HUES6 (cell line): ENCODE measurements around the gene JAM3.

Experiments
- H3K27ac ChIP-seq: 2 replicates; pipeline ENCODE4 v1.7.0; 2013; ENCODE audit warnings: low read depth, mild to moderate bottlenecking, low read length, inconsistent platforms
- H3K27me3 ChIP-seq: 2 replicates; pipeline ENCODE4 v1.6.1; 2013; ENCODE audit warnings: low read length; ENCODE audit not compliant: control insufficient read depth, insufficient read depth
- H3K36me3 ChIP-seq: 2 replicates; pipeline ENCODE4 v1.6.1; 2013; ENCODE audit warnings: low read length; ENCODE audit not compliant: control insufficient read depth, insufficient read depth
- H3K4me1 ChIP-seq: 2 replicates; pipeline ENCODE4 v1.6.1; 2013; ENCODE audit warnings: low read length; ENCODE audit not compliant: control insufficient read depth, insufficient read depth
- H3K4me3 ChIP-seq: 2 replicates; pipeline ENCODE4 v1.5.1; 2013; ENCODE audit warnings: low read depth, low read length
- H3K9ac ChIP-seq: one replicate; pipeline ENCODE4 v1.6.1; 2013; ENCODE audit warnings: mild to moderate bottlenecking, low read length
- H3K9me3 ChIP-seq: 2 replicates; pipeline ENCODE4 v1.6.1; 2013; ENCODE audit warnings: low read depth, low read length; ENCODE audit not compliant: control insufficient read depth, insufficient read depth

Gene JAM3

DNA sequence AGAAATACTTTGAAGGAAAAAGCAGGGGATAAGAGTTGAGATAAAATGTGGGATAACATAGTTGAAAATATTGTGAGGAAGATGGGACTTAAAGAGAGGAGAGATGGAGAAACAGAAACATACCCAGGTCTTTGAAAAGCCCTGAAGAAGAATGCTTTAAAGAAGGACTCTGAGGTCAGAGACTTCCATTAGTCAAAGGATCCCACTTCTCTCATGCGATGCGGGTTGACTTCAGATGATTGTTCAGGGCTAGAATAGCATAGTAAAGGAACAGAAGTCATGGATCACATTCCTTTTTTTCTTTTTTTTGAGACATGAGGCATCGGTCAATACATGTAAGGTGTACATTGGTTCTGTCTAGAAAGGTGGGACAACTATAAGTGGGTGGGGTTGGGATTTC is 3.5 kb upstream of the JAM3 start:
- Histone ChIP-seq H3K4me3 (no peak overlapping the region), H3K9me3 (no peaks in the 10 kb centered on the region), H3K9ac (no peak overlapping the region), H3K27ac (no peak overlapping the region), H3K36me3 (no peaks in the 10 kb centered on the region), H3K27me3 (peaks cover 6% of the 10 kb centered on the region), H3K4me1 (peaks cover 17% of the 10 kb centered on the region)

DNA sequence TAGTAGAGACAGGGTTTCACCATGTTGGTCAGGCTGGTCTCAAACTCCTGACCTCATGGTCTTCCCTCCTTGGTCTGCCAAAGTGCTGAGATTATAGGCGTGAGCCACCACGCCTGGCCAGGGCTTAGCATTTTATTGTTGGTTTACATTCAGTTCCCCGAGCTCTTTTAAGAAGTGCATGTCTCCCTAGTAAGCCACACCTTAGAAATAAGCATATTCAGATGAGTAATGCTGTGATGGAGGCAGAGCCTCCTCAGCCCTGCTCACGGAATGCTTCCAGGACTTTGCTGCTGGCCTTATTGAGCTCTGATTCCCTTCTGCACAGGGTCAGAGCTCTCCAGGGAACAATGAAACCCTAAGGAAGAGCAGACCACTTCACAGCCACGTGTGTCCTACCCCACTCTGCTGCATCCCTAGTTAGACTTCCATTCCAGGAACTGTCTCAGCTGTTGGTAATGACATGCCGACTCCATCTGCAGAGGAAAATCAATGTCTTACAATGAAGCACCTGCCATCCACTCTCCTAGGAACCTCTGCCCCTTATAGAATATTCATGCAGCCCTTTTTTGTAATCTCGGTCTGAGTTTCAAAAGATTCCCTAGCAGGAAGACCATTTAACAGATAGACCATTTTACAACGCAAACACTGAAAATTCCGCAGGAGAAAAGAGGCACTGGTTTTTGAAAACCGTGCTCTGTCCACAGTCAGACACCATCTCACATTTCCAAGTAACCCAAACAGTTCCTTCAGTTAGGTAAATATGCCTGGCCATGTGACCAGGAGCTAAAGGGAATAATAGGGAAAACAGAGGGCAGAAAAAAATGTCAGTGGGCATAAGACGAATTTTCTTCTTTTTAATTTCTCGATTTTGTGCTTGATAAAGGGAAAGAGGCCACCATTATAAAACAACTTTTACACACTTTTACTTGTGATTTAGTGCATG is 1.7 kb upstream of the JAM3 start:
- Histone ChIP-seq H3K36me3 (no peaks in the 10 kb centered on the region), H3K9me3 (no peaks in the 10 kb centered on the region), H3K27ac (no peak overlapping the region), H3K4me3 (no peak overlapping the region), H3K27me3 (peaks cover 6% of the 10 kb centered on the region), H3K9ac (no peak overlapping the region), H3K4me1 (peaks cover 26% of the 10 kb centered on the region)

DNA sequence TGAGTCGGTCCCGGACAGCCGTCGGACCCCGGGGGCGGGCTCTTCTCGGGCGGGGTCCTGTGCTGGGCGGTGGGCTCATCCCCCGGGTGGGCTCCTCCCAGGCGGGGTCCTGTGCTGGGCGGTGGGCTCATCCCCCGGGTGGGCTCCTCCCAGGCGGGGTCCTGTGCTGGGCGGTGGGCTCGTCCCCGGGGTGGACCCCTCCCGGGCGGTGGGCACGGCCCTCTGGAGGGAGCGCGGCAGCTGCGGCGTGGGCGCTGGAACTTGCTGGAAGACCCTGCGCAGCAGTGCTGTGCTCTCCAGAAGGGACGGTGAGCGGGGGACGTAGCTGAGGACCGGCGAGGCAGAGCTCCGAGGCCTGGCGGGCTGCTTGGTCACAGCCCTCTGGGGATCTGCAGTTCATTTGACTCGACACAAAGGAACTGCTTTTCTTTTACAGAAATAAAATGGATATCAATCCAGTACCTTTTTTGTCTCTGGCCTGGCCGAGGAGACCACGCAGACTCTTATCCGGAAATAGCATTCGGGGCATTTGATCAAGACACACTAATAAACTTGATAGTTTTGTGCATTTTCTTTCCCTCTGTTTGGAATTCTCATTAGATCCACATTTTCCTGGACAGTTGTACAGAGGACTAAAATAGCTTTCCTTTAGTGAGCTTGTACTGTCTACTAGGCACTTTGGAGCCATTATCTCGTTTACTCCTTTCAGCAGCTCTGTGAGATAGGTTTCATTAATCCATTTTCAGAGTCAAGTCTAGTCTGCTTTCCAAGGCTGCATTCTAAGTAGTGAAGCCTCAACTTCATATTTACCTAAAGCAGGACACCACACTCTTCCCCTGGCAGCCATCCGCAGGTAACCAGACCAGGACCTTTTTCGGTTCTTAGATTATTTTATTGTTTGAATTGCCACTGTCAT is 812 bp downstream of the JAM3 start:
- no peak overlapping the region for H3K27ac ChIP-seq
- H3K36me3 ChIP-seq = no peaks in the 10 kb centered on the region
- H3K4me1 ChIP-seq = peaks cover 34% of the 10 kb centered on the region
- peaks cover 6% of the 10 kb centered on the region for H3K27me3 ChIP-seq
- H3K9me3 ChIP-seq = no peaks in the 10 kb centered on the region
- peak overlapping the region; percentile 21 for H3K9ac ChIP-seq
- H3K4me3 ChIP-seq = peak overlapping the region; percentile 88

DNA sequence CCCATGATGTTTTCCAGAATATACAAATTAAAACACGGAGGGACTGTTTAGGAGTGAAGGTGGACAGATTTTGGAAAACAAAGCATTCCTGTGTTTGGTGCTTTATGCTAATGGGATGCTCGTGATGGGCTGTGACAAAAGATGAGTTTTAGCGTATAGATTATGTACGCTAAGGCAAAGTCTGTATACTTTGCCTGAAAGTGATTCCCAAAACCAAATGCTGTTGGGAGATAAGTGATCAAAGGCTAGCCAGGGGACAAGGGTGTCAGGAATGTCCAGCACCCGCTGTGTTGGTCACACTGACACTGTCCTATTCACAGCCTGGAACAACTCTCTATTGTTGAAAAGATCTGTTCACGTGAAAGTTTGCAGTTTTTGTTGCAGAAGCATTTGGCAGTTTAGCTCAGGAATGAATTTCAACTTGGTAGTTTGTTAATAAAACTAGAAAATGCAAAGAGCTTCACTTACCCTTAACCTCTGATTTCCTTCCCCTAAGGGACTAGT is 1.5 kb downstream of the JAM3 start:
- Histone ChIP-seq H3K9me3 (no peaks in the 10 kb centered on the region), H3K4me3 (peak overlapping the region; percentile 88), H3K36me3 (no peaks in the 10 kb centered on the region), H3K9ac (no peak overlapping the region), H3K27me3 (peaks cover 6% of the 10 kb centered on the region), H3K4me1 (peaks cover 34% of the 10 kb centered on the region), H3K27ac (no peak overlapping the region)

DNA sequence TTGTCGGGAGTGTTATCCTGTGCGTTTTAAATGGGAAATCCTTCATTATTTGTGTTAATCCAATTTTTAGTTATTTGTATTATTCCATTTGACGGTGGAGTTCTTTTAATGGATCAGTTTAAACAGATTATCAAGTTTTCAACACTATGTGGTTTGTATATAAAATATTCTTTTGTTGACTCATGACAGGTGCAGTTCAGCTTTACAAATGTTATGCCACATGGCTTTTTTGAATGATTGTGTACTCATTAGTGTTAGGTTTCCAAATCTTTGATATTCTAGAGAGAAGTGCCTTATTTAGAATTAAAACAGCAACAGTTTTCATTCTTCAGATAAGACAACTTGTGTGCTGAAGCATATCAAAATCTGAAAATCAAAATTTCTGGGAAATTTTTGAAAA is 2.4 kb downstream of the JAM3 start:
- Histone ChIP-seq H3K27me3 (peaks cover 6% of the 10 kb centered on the region), H3K9me3 (no peaks in the 10 kb centered on the region), H3K4me3 (no peak overlapping the region), H3K9ac (no peak overlapping the region), H3K4me1 (peaks cover 33% of the 10 kb centered on the region), H3K27ac (no peak overlapping the region), H3K36me3 (no peaks in the 10 kb centered on the region)

DNA sequence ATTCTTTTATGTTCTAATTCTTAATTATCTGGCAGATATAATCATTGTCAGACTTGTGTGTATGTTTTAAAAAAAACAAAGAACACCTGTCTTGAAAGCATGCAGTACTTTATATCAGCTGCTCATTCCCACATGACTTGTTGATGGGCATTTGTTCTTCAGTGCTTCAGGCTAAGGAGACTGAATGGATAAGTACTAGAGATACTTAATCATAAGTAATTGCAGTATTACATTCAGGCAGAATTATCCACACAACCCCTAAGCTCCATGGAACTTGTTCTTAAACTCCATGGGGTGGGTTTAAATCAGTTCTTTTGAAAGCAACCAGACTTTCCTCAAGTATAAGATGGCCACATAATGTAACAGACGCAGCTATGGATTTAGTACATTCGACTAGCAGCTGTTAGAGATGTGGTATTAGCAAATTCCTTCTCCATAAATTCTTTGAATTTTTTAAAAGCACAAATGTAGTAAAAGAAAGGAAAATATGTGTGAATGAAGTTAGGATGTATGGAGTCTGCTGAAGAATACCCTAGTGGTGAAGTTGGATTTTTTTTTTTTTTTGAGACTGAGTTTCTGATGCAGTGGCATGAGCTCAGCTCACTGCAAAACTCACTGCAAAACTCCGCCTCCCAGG is 3.0 kb downstream of the JAM3 start:
- Histone ChIP-seq H3K9me3 (no peaks in the 10 kb centered on the region), H3K36me3 (no peaks in the 10 kb centered on the region), H3K4me3 (no peak overlapping the region), H3K4me1 (peaks cover 31% of the 10 kb centered on the region), H3K27ac (no peak overlapping the region), H3K9ac (no peak overlapping the region), H3K27me3 (peaks cover 6% of the 10 kb centered on the region)

DNA sequence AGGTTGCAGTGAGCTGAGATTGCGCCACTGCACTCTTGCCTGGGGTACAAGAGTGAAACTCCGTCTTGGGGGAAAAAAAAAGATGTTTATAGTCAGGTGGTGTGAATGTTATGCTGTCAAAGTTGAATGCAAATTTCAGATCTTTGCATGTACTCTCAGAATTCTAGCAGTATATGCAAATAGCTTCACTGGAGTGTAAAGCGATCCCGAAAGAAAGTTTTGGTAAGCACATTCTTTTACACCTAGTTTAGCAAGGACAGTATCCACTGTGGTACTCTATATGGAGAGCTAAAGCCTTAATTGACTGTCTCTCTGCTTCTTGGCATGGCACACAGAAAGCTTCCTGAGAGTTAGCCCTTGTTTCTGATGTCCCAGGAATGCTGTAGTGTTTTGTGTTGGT is 4.0 kb downstream of the JAM3 start:
- H3K9me3 ChIP-seq = no peaks in the 10 kb centered on the region
- H3K27me3 ChIP-seq = peaks cover 6% of the 10 kb centered on the region; the same call in 1 of the 2 replicates
- H3K36me3 ChIP-seq = no peaks in the 10 kb centered on the region
- no peak overlapping the region for H3K27ac ChIP-seq
- H3K9ac ChIP-seq = no peak overlapping the region
- H3K4me3 ChIP-seq = no peak overlapping the region
- peaks cover 26% of the 10 kb centered on the region; the same call in 1 of the 2 replicates for H3K4me1 ChIP-seq

DNA sequence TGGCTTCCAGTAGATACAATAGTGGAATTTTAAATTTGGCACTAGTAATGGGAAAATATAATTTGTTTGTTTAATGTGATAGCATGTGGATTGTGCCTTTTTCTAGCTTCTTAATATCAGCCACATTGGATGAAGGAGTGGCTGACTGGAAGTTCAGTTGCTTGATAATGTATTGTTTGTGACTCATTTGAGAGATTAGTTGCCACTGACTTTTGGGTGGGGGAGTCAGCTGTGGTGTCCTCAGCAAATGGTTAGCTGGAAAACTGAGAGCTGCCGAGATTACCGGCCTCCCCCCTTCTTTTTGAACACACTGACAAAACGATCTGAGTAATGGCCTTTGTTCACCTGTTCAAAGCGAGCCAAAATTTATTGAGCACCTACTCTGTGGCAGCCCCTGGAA is 5.5 kb downstream of the JAM3 start:
- Histone ChIP-seq H3K9me3 (peaks cover 3% of the 10 kb centered on the region; the same call in 1 of the 2 replicates), H3K4me3 (no peak overlapping the region), H3K9ac (no peak overlapping the region), H3K27me3 (peaks cover 3% of the 10 kb centered on the region; the same call in 1 of the 2 replicates), H3K4me1 (peaks cover 26% of the 10 kb centered on the region; the same call in 1 of the 2 replicates), H3K36me3 (no peaks in the 10 kb centered on the region), H3K27ac (no peak overlapping the region)

DNA sequence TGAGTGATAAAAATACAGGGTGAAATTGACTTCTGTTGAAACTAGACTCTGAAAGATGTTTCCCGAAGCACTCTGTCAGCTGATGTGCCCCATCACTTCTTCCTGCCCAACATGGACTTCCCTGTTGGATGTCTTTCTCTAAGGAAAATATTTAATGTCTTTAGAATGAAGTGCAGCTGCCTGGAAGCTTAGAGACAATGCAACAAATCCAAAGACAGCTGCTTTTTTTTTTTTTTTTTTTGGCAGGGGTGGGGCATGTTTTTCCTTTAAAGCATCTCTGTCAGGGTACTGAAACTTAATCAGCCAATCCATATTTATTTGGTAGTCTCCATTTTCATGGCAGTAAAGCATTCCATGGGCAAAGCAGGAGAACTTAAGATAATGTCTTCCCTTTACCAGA is 5.9 kb downstream of the JAM3 start:
- Histone ChIP-seq H3K27ac (no peak overlapping the region), H3K9ac (no peak overlapping the region), H3K27me3 (peaks cover 3% of the 10 kb centered on the region; the same call in 1 of the 2 replicates), H3K4me3 (no peak overlapping the region), H3K4me1 (peaks cover 23% of the 10 kb centered on the region; the same call in 1 of the 2 replicates), H3K36me3 (no peaks in the 10 kb centered on the region), H3K9me3 (peaks cover 3% of the 10 kb centered on the region; the same call in 1 of the 2 replicates)

DNA sequence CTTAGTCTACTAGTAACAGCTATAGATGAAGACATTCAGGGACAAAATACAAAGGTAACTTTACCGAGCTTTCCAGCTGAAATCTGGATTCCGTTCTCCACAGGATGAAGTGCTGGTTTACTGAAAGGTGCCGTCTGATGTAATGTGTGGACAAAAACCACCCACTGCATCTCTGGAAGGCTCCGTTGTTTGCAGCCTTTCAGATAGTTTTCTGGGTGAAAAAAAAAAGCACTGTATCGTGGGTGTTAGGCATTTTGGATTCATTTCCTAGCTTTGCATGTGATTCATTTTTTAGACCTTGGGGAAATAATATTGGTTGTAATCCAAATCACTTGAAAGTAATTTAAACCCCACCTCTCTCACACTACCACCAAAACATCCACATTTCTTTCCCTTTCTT is 10.4 kb downstream of the JAM3 start:
- Histone ChIP-seq H3K36me3 (no peaks in the 10 kb centered on the region), H3K9me3 (peaks cover 31% of the 10 kb centered on the region), H3K4me3 (no peak overlapping the region), H3K9ac (no peak overlapping the region), H3K27me3 (no peaks in the 10 kb centered on the region), H3K27ac (no peak overlapping the region), H3K4me1 (no peaks in the 10 kb centered on the region)
